Measurements from ENCODE around the gene SPSB1.
A peak's percentile ranks its signal among the peaks of the same experiment; 100 is the strongest.

Gene SPSB1

GRCh38 chr1:9292361-9293240 is at the start of gene SPSB1:
TSS of gene SPSB1 (plus strand) at chr1:9292894. CDS start at chr1:9355892, 62,998 bp downstream.
- DNase-seq, result peak; percentile 91

- DNase-seq, result no peak
Measured at GRCh38 chr1:9243066-9243739, 49.5 kb upstream of the SPSB1 start.

GRCh38 chr1:9244501-9245229 is 48.0 kb upstream of the SPSB1 start:
- no peak for DNase-seq

GRCh38 chr1:9245230-9245619 is 47.5 kb upstream of the SPSB1 start:
- no peak for DNase-seq

GRCh38 chr1:9245661-9246060 is 47.0 kb upstream of the SPSB1 start:
- no peak for DNase-seq

- no peak for DNase-seq
Measured at GRCh38 chr1:9246215-9246614, 46.5 kb upstream of the SPSB1 start.

GRCh38 chr1:9246841-9247785 is 45.6 kb upstream of the SPSB1 start:
- no peak for DNase-seq

- no peak for DNase-seq
Measured at GRCh38 chr1:9247894-9248293, 44.8 kb upstream of the SPSB1 start.

GRCh38 chr1:9248341-9249262 is 44.1 kb upstream of the SPSB1 start:
- no peak for DNase-seq

- no peak for DNase-seq
Measured at GRCh38 chr1:9249263-9249533, 43.5 kb upstream of the SPSB1 start.

GRCh38 chr1:9249534-9250410 is 42.9 kb upstream of the SPSB1 start:
- DNase-seq, result peak; percentile 61

GRCh38 chr1:9250411-9251381 is 42.0 kb upstream of the SPSB1 start:
- peak; percentile 27 for DNase-seq

GRCh38 chr1:9251501-9251900 is 41.2 kb upstream of the SPSB1 start:
- peak; percentile 22 for DNase-seq

GRCh38 chr1:9253004-9253403 is 39.7 kb upstream of the SPSB1 start:
- DNase-seq, result peak; percentile 59

- peak; percentile 51 for DNase-seq
Measured at GRCh38 chr1:9253453-9254105, 39.1 kb upstream of the SPSB1 start.

- DNase-seq, result no peak
Measured at GRCh38 chr1:9256332-9256731, 36.4 kb upstream of the SPSB1 start.

GRCh38 chr1:9257851-9258250 is 34.8 kb upstream of the SPSB1 start:
- no peak for DNase-seq

GRCh38 chr1:9258629-9259028 is 34.1 kb upstream of the SPSB1 start:
- no peak for DNase-seq
